Sigmoid colon (tissue), 7 donors: Measurements from ENCODE around the gene ELOVL1. TPM values are rescaled to one million over a fixed set of nuclear protein-coding genes. Genes with fewer than 3 reads are reported as not detected.

Source experiments
- DNase-seq: peaks from one replicate; pipeline ENCODE4 v3.0.0-alpha.2; 2019
- H3K27ac ChIP-seq, 4 donors: fragments of 200-600 bp; sonication (generic); one replicate each; pipeline ENCODE4 v1.5.1; 2016 to 2019; ENCODE audit warnings: mild to moderate bottlenecking in 1 of 4
- H3K27me3 ChIP-seq, 3 donors: fragments of 200-600 bp; sonication (generic); one replicate each; pipeline ENCODE4 v1.5.1; 2019; ENCODE audit warnings: mild to moderate bottlenecking in 1 of 3
- H3K36me3 ChIP-seq, 4 donors: fragments of 200-600 bp; sonication (generic); one replicate each; pipeline ENCODE4 v1.5.1; 2016 to 2019
- H3K4me1 ChIP-seq, 4 donors: fragments of 200-600 bp; sonication (generic); one replicate each; pipeline ENCODE4 v1.5.1; 2017 to 2019
- H3K4me3 ChIP-seq, 4 donors: fragments of 200-600 bp; sonication (generic); one replicate each; pipeline ENCODE4 v1.5.1; 2017 to 2019; ENCODE audit warnings: mild to moderate bottlenecking in 2 of 4, moderate library complexity in 1 of 4
- H3K9me3 ChIP-seq, 4 donors: fragments of 200-600 bp in 3 of 4; sonication (generic) in 3 of 4; one replicate each; pipeline versions ENCODE4 v1.5.1 to v1.6.1; 2013 to 2019
- CTCF ChIP-seq, 4 experiments: fragments of 450-650 bp in 3 of 4; fragments of 200-600 bp in 1 of 4; IDR thresholded peaks; one replicate each; pipeline ENCODE4 v1.5.1; 2016 to 2019; ENCODE audit warnings: antibody characterized with exemption in 4 of 4, mild to moderate bottlenecking in 3 of 4, moderate library complexity in 2 of 4
- EP300 ChIP-seq, 4 donors: sonication (generic); formaldehyde crosslinking; IDR thresholded peaks; one replicate each; pipeline ENCODE4 v1.6.1; 2017; ENCODE audit warnings: antibody characterized with exemption in 4 of 4
- POLR2A ChIP-seq, 2 donors: fragments of 450-650 bp; IDR thresholded peaks; one replicate each; pipeline ENCODE4 v1.6.1; 2016; ENCODE audit warnings: antibody characterized with exemption in 2 of 2, mild to moderate bottlenecking in 2 of 2, moderate library complexity in 2 of 2
- POLR2AphosphoS5 ChIP-seq, 4 donors: sonication (generic); formaldehyde crosslinking; IDR thresholded peaks; one replicate each; pipeline ENCODE4 v1.6.1; 2017; ENCODE audit warnings: antibody characterized with exemption in 4 of 4
- WGBS, 2 donors: extraction: QIAGEN DNeasy Blood & Tissue Kit; methylation state at CpG; one replicate each; pipeline ENCODE4 v1.1.7; 2013; 5-methylcytosine and 5-hydroxymethylcytosine counted together
- intact Hi-C: fragments of 100-400 bp; cut with DNase I; formaldehyde crosslinking; loops from one replicate; pipeline ENCODE4 v1.15.1; 2023
- polyA plus RNA-seq, 3 donors: library from polyadenylated mRNA; stranded (reverse); fragments of 200-250 nt; gene quantifications; one replicate each; pipeline ENCODE4 v1.2.3, GENCODE V29; 2013
- total RNA-seq, 4 donors: library from RNA; depleted of rRNA; stranded (reverse); fragments of >200 nt; gene quantifications; one replicate each; pipeline ENCODE4 v1.1.0, GENCODE V29; 2016
- donor health status: healthy with polysubstance abuse.
- donor health status: Bipolar disorder and iron deficiency.
- donor health status: healthy.

The ELOVL1 gene
- total and polyA plus RNA-seq, 7 donors = 26.8 to 155 (median 39.6) TPM

GRCh38 chr1:43388613-43389012, 20.8 kb upstream of the ELOVL1 start:
- peak overlapping the region in 3 of 4 donors; percentile 73 to 87 (median 79) for H3K4me3 ChIP-seq
- DNase-seq = no peak
- H3K36me3 ChIP-seq = peaks cover 28 to 38% (median 36%) of the 10 kb centered on the region in 4 donors
- no peaks in the 10 kb centered on the region for H3K27me3 ChIP-seq
- peak overlapping the region in 2 of 4 donors; percentile 86 to 89 for H3K27ac ChIP-seq
- H3K4me1 ChIP-seq = peaks cover 0 to 32% (median 28%) of the 10 kb centered on the region in 4 donors
- TF ChIP-seq POLR2AphosphoS5 (IDR thresholded peaks at IDR 0.05) = no peak
- no peak for TF ChIP-seq EP300 (IDR thresholded peaks at IDR 0.05)
- no peak for TF ChIP-seq CTCF (IDR thresholded peaks at IDR 0.05)
- no peak for TF ChIP-seq POLR2A (IDR thresholded peaks at IDR 0.05)
- intact Hi-C loops = no loop called here
- 20 to 51% methylated on average over 3 of the region's 3 CpGs for WGBS, 2 donors
- no peaks in the 10 kb centered on the region for H3K9me3 ChIP-seq

GRCh38 chr1:43387976-43388599, 20.3 kb upstream of the ELOVL1 start:
- no peak overlapping the region for H3K4me3 ChIP-seq
- H3K27ac ChIP-seq = no peak overlapping the region
- no peaks in the 10 kb centered on the region for H3K9me3 ChIP-seq
- peaks cover 28 to 44% (median 39%) of the 10 kb centered on the region in 4 donors for H3K36me3 ChIP-seq
- H3K27me3 ChIP-seq = no peaks in the 10 kb centered on the region
- peaks cover 0 to 32% (median 28%) of the 10 kb centered on the region in 4 donors for H3K4me1 ChIP-seq
- DNase-seq = no peak
- WGBS, 2 donors = 76 to 80% methylated on average over 4 of the region's 4 CpGs
- intact Hi-C loops = no loop called here
- no peak for TF ChIP-seq POLR2A (IDR thresholded peaks at IDR 0.05)
- TF ChIP-seq EP300 (IDR thresholded peaks at IDR 0.05) = no peak

- WGBS, 2 donors = 95 to 97% methylated on average over 6 of the region's 6 CpGs
Observed at GRCh38 chr1:43386676-43387075, 18.9 kb upstream of the ELOVL1 start.

GRCh38 chr1:43383449-43383848, 15.6 kb upstream of the ELOVL1 start:
- Histone ChIP-seq H3K36me3 (peaks cover 28 to 60% (median 41%) of the 10 kb centered on the region in 4 donors), H3K4me1 (peaks cover 0 to 25% (median 18%) of the 10 kb centered on the region in 4 donors), H3K9me3 (no peaks in the 10 kb centered on the region), H3K27ac (no peak overlapping the region), H3K4me3 (no peak overlapping the region), H3K27me3 (no peaks in the 10 kb centered on the region)
- intact Hi-C loops = no loop called here
- 68 to 98% methylated on average over 2 of the region's 2 CpGs for WGBS, 2 donors
- DNase-seq = no peak
- TF ChIP-seq EP300 (IDR thresholded peaks at IDR 0.05) (no peak), POLR2AphosphoS5 (IDR thresholded peaks at IDR 0.05) (no peak), CTCF (IDR thresholded peaks at IDR 0.05) (no peak), POLR2A (IDR thresholded peaks at IDR 0.05) (no peak)

More at GRCh38 chr1:43386676-43387075, 18.9 kb upstream of the ELOVL1 start:
- H3K9me3 ChIP-seq = no peaks in the 10 kb centered on the region
- no peaks in the 10 kb centered on the region for H3K27me3 ChIP-seq
- intact Hi-C loops = no loop called here
- no peak for TF ChIP-seq EP300 (IDR thresholded peaks at IDR 0.05)
- TF ChIP-seq POLR2A (IDR thresholded peaks at IDR 0.05) = no peak
- no peak for TF ChIP-seq CTCF (IDR thresholded peaks at IDR 0.05)
- no peak for TF ChIP-seq POLR2AphosphoS5 (IDR thresholded peaks at IDR 0.05)
- no peak overlapping the region for H3K27ac ChIP-seq
- DNase-seq = no peak
- H3K4me3 ChIP-seq = no peak overlapping the region
- H3K36me3 ChIP-seq = peaks cover 28 to 51% (median 41%) of the 10 kb centered on the region in 4 donors
- H3K4me1 ChIP-seq = peaks cover 0 to 43% (median 35%) of the 10 kb centered on the region in 4 donors

- DNase-seq = no peak
- intact Hi-C loops = no loop called here
- WGBS, 2 donors = 64 to 75% methylated on average over 6 of the region's 6 CpGs
- H3K4me3 ChIP-seq = no peak overlapping the region
- peaks cover 28 to 57% (median 39%) of the 10 kb centered on the region in 4 donors for H3K36me3 ChIP-seq
- peak overlapping the region; percentile 4 to 45 (median 28) for H3K27ac ChIP-seq
- no peaks in the 10 kb centered on the region for H3K27me3 ChIP-seq
- peaks cover 0 to 12% (median 8%) of the 10 kb centered on the region in 4 donors for H3K4me1 ChIP-seq
- no peaks in the 10 kb centered on the region for H3K9me3 ChIP-seq
- TF ChIP-seq POLR2AphosphoS5 (IDR thresholded peaks at IDR 0.05) (no peak), EP300 (IDR thresholded peaks at IDR 0.05) (no peak), POLR2A (IDR thresholded peaks at IDR 0.05) (no peak), CTCF (IDR thresholded peaks at IDR 0.05) (no peak)
Observed at GRCh38 chr1:43382027-43382779, 14.4 kb upstream of the ELOVL1 start.
